GOT3 (cell line): ENCODE data around the gene NCOA1.
"Not testable (repeated sequence)": the region's sequence is repeated elsewhere in the genome, so short reads cannot be mapped to it uniquely, and the experiment has no call there.

Source experiments
- DNase-seq: peaks from one replicate; lab custom pipeline; 2025; ENCODE audit warnings: mixed read lengths; lab: John Stamatoyannopoulos, UW

Gene NCOA1

DNA sequence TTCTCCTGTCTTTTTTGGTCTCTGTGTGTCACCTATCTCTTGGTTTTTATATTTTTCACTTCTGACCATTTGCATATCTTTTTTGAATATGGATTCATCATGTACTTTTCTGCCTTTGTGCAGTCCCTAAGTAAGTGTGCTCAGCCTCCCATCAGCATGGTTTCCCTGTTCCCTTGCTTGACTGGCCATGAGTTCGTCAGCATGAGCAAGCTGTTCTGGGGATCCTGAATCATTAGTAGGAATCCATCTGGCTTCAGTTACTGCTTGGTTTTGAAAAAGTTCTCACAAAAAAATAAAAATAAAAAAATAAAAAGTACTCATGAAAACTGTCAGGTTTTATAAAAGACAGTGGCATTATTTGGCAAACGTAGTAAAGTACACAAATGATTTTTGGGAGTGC, 144.1 kb downstream of the NCOA1 start:
- no peak for DNase-seq

DNA sequence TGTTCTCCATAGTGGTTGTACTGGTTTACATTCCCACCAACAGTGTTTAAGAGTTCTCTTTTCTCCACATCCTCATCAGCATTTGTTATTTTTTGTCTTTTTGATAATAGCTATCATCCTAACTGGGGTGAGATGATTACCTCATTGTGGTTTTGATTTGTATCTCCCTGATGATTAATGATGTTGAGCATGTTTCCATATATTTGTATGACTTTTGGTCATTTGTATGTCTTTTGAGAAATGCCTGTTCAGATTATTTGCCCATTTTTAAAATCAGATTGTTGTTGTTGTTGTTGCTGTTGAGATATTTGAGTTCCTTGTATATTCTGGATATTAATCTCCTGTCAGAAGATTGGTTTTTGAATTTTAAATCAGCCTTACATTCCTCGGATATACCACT, 147.5 kb downstream of the NCOA1 start:
- DNase-seq = no peak

DNA sequence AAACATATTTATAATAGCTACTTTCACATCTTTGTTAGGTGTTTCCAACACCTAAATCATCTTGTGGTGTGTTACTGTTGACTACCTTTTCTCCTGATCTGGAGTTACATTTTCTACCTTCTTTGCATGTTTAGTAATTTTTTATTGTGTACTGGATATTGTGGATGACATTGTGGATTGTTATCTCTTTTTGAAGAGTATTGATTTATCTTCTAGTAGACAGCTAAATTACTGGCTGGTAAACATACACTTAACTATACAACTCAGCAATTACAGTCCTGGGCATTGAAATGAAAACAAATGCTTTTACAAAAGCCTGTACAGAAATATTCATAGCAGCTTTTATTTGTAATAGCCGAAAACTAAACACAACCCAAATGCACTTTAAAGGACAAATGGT, 151.3 kb downstream of the NCOA1 start:
- no peak for DNase-seq

DNA sequence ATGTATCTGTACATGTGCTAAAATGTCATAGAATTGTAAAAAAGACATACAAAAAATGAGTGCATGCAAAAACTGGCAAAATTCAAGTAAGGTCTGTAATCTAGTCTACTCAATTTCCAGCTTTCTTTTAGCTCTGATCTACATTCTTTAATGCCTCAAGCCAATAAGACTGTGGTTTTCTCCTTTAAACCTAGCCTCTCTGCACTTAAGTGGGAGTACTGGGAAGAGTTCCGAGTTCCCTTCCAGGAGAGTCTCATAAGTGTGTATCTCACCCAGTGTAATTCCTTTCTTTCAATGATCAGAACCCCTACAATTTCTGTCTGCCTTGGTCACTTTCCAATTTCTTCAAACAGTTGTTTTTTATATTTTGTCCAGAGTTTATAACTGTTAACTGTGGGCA, 152.0 kb downstream of the NCOA1 start:
- DNase-seq = no peak

DNA sequence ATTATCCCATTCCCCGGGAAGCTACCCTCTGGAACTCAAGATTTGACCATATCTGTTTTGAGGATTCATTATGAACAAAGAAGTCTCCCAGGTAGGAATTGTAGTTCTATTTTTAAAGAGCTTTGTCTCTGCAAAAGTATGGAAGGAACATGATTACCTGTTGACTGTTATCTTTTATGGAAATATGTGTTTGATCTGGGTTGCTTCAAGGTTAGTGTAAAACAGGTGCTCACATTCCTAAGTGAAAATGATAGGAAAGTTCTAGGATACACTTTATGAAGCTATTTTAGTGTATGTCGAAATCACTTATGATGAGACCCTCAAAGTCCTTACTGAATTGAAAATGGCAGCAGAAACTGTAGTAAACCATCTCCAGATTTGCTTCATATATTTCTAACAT, 153.0 kb downstream of the NCOA1 start:
- DNase-seq = no peak

DNA sequence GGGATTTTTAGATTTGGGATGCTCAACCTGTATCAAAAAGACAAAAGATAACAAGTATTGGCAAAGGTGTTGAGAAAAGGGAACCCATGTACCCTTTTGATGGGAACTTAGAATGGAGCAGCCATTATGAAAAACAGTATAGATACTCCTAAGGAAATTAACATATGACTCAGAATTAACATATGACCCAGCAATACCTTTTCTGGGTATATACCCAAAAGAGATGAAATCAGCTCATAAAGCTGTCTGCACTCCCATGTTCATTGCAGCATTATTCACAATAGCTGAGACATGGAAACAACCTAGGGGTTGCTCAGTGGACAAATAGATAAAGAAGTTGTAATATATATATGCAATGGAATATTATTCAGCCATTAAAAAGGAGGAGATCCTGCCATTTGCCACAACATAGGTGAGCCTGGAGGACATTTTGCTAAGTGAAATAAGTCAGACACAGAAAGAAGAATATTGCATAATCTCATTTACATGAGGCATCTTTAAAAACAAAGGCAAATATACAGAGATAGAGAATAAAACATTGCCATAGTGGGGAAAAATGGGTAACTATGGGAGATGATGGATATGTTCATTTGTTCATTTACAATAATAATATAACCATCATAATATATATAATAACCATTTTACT, 160.1 kb downstream of the NCOA1 start:
- no peak for DNase-seq

DNA sequence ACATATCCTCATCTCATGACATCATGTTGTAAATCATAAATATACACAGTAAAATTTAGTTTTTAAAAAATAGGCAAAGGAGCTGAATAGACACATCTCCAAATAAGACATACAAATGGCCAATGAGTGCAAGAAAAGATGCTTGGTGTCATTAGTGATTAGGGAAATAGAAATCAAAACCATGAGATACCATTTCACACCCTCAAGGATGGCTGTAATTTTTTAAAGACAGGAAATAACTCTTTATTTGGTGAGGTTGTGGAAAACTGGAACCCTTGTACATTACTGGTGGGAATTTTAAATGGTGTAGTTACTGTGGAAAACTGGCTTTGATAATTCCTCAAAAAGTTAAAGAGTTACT, 160.6 kb downstream of the NCOA1 start:
- DNase-seq = no peak

DNA sequence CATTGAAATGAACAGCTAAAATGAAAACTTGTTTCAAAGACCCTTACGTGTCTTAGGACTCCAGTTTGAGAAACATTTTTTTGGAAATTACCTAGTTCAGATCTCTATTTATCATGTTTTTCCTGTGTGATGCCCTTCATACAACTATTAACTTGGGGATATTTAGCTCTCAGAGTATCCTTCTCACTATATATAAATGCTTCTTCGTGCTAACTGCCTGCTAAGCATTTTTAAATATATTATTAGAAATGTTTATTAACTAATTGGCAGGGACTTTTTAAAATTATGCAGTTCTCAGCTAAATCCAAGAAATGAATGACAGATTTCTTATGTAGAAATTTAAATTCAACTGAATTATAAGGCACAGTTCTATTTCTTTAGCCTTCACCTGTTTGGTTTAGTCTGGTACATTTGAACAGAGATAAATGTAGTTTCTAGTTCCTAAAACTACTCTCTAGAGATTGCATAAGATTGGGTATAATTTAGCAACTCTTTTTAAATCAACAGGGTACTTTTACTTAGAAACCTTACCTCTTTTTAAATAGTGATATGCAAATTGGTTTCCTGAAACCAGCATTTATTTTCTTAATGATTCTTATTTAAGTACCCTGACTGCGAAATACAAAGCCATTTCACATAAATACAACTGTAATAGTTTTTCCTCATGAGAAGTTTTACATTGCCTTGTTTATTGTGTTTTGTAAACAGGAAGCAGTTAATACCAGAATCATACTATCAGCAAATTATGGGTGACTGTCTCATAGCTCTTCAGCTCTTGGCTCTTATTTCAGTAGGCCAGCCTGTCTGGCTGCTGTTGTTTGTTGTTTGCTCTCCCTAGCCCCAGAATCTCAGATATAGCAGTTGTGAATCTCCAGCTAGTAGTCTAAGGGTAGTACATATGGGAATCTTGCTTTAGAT, 161.5 kb downstream of the NCOA1 start:
- no peak for DNase-seq

DNA sequence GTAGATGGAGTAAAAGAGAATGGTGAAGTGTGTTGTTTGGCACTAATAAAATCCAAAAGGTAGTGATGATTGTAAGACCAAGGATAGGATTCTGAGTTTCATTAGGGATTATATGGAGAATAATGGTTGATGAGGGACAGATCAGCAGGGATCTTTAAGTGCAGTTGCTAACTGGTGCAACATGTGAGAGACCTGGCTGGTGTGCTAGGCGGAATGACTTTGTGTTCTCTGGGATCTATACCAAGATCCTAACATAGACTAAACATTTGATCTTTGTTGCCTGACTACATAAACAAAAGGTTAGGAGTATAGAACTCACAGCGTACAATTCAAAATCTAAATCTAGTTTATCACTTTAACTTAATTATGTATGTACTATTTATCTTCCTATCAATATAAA, 166.8 kb downstream of the NCOA1 start:
- no peak for DNase-seq

DNA sequence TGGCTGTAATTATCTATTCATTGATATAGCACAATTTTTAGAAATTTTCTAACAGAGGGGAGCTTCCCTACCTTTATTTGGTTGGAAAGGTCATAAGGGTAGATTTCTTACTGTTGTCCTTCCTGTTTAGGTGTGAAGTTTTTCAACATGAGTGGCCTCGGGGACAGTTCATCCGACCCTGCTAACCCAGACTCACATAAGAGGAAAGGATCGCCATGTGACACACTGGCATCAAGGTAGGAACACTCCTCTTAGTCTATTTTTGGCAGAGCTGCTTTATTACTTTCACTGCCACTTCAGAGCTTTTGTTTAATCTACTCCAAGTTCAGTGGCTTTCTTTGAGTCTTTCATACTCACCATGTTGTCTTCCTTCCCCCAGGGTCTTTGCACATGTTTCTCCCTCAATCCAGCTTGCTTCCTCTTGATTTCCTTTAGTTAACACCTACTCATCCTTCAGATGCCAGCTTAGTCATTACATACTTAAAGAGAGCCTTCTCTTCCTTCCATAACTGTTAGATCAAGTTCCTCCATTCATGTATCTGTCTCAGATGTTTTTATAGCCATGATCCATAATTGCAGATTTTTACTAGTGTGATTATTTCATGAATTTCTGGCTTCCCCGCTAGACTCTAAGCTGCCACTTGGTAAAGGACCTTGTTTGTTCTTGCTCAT, 167.6 kb downstream of the NCOA1 start:
- no peak for DNase-seq

DNA sequence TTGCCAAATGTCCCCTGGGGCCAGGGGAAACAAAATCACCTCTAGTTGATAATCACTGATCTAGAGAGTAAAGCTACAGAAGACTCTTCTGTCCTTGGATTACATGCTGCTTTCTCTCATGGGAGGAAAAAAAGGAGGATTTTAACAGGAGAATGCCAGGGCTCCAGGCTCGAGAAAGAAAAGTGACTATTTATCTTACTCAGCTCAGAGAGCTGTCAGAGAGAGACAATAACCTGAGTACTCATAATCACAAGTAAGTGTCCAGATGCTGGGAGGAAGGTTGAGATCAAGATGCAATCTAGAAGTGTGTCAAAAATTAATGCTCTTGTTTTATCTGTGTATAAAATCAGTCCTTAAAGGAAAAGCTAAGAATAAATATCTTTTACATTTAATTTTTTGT, 168.8 kb downstream of the NCOA1 start:
- DNase-seq = no peak

DNA sequence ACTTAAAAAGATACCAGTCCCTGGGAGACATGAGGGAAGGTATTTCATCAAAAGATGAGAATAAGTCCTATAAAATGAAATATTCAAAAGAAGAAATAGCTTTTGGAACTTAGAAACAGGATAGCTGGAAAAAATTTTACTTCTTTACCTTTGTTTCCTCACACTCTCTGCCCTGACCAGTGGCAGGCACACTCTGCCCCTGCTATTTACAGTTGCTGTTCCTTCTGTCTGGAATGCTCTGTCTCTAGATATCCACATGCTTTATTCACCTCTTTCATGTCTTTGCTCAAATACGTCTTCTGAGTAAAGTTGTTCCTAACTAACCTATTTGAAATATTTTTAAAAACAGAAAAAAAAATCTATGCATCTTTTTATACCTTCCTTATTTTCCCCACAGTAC, 176.5 kb downstream of the NCOA1 start:
- DNase-seq = no peak

DNA sequence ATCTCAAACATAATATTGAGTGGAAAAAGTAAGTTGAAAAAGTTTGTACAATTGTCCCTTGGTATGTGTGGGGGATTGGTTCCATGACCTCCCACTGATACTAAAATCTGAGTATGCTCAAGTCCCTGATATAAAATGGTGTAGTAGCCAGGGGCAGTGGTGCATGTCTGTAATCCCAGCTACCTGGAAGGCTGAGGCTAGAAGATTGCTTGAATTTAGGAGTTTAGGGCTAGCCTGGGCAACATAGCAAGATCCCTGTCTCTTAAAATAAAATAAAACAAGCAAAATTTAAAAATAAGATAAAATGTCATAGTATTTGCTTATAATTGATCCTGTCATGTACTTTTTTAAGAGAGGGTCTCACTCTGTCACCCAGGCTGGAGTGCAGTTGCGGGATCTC, 180.2 kb downstream of the NCOA1 start:
- DNase-seq = no peak

DNA sequence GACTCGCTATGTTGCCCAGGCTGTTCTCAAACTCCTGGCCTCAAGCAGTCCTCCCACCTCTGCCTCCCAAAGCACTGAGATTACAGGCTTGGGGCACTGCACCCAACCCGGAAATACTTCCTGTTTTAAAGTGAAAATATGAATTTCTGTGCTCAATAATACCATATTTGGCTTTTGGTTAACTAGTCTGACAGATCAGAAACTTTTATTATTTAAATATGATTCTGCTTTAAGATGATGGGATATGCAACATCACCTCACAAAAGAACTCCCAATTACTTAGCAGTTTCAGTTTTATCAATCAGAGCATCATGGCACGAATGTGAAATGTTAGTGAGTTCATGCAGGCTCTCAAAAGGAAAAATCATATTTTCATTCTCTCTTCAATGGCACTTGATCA, 181.5 kb downstream of the NCOA1 start:
- DNase-seq = no peak

DNA sequence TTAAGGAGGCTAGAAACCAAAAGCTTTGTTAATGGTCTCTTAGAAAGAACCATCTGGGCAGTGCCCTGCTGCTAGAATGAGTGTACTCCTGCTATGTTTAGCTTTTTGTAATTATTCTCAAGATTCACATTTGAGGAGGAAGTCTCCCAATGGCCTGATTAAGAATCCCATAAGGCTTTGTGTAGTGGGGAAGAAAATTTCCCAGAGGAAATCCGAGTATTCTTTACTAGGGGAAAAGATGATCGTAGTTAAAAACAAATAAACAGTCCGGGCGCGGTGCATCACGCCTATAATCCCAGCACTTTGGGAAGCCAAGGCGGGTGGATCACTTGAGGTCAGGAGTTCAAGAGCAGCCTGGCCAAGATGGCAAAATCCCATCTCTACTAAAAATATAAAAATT, 184.3 kb downstream of the NCOA1 start:
- DNase-seq = no peak

DNA sequence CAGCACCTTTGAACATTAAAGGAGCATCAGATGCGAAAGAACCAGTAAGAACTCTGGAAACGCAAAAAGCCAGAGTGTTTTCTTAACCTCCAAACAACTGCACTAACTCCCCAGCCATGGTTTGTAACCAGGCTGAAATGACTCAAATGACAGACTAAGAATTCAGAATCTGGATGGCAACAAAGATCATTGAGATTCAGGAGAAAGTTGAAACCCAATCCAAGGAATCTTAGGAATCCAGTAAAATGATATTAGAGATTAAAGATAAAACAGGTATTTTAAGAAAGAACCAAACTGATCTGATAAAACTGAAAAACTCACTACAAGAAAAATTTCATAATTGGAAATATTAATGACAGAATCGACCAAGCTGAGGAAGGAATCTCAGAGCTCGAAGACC, 185.4 kb downstream of the NCOA1 start:
- DNase-seq = no peak

DNA sequence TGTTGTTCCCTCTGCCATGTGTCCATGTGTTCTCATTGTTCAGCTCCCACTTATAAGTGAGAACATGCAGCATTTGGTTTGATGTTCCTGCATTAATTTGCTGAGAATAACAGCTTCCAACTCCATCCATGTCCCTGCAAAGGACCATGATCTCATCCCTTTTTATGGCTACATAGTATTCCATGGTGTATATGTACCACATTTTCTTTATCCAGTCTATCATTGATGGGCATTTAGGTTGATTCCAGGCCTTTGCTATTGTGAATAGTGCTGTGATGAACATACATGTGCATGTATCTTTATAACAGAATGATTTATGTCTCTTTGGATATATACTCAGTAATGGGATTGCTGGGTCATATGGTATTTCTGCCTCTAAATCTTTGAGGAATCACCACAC, 187.0 kb downstream of the NCOA1 start:
- DNase-seq = not testable (repeated sequence)

DNA sequence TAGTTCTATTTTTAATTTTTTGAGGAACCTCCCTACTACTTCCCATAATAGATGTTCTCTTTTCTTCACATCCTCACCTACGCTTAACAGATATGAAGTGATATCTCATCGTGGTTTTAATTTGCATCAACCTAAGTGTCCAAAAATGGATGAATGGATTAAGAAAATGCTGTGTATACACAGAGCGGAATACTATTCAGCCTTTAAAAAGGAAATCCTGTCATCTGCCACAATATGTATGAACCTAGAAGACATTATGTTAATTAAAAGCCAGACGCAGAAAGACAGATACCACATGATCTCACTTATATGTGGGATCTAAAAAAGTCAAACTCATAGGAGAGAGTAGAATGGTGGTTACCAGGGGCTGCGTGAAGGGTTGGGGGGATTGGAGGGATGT, 189.1 kb downstream of the NCOA1 start:
- no peak for DNase-seq

DNA sequence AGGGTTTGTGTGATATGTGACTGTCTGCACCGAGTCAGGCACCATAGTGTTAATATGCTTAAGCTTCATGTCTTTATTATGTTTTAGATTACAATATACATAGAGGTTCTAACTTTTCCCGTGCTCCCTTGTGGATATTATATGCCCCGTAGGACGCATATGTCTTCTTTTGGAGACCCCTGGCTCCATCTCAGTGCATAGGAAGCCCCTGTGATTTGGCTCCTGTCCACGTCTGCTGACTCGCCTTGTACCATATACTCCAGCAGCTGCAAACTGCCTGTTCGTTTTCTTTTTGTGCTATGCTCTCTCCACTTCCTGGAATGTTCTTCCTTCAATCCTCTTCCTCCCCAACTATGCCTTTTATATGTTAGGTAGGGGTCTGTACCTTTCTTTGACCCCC, 191.2 kb downstream of the NCOA1 start:
- DNase-seq = no peak

DNA sequence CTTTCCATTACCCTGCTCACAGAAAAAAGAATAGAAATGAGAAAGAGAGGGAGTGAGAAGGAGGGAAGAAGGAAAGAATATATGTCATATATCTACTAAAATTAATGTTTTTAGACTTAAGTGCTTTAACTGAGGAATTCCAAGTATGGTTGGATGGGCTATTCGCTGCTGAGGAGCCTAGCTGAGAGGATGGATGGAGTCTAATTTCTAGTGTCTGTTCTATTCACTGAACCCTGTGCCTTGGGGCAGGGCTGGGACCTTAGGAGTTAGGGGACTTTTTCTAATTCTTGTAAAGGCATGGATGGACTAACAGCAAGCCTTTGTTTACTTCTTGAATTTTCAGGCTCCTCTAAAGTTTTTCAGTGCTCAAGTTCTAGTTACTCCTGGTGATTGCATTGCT, 192.4 kb downstream of the NCOA1 start:
- no peak for DNase-seq

DNA sequence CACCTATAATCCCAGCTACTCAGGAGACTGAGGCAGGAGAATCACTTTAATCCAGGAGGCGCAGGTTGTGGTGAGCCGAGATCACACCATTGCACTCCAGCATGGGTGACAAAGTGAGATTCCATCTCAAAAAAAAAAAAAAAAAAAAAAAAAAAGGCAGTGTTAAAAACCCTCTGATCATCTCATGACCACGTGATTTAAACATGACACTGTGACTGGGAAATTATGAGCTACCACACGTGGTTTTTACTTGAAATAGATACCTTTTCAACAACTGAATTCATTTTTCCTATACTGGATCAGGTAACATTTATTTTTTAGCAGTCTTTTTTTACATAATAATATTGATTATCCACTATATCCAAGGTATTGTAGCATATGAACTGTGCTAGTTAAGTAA, 199.5 kb downstream of the NCOA1 start:
- no peak for DNase-seq

DNA sequence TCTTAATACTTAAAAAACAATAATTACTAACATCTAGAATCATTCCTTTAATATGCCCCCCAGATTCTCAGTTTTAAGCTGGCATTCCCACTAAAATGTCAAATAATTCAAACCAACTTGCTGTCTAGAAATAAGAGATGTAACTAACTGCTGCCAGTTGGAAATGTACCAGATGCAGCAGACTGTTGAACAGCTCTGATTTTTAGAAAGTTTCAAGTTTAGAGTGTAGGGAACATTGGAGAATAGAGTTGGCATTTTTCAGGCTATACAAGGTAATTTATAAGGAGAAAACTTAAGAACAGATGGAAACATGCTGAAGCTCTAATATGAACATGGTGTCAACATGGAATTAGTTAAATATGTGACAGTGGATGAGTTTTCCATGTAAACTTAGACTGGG, 200.8 kb downstream of the NCOA1 start:
- no peak for DNase-seq

DNA sequence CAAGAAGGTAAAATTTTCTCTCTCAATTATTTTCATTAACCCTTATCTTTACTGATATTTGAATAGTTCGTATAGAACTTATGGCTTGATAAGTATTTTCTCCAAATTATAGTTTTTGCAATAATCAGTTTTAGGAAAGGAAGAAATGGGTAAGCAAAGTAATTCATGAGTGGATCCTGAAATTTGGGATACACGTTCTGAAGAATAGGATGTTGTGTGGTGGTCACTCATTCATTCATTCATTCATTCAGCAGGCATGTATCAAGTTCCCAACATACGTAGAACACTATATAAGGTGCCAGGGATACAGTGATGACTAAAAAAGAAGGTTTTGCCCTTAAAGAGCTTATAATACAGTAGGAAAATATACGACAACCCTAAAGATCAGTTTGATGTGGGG, 206.7 kb downstream of the NCOA1 start:
- DNase-seq = no peak
